GM10266 (cell line): ENCODE data around the gene MICAL2.

Experiments
- DNase-seq: peaks from one replicate; pipeline ENCODE4 v3.0.0; 2012; ENCODE audit errors: extremely low spot score
- CTCF ChIP-seq: IDR thresholded peaks from 2 replicates; pipeline ENCODE4 v1.5.1; 2012; ENCODE audit warnings: mild to moderate bottlenecking, low read depth; ENCODE audit not compliant: control insufficient read depth, insufficient read depth; ENCODE audit errors: missing control alignments

The MICAL2 gene

DNA sequence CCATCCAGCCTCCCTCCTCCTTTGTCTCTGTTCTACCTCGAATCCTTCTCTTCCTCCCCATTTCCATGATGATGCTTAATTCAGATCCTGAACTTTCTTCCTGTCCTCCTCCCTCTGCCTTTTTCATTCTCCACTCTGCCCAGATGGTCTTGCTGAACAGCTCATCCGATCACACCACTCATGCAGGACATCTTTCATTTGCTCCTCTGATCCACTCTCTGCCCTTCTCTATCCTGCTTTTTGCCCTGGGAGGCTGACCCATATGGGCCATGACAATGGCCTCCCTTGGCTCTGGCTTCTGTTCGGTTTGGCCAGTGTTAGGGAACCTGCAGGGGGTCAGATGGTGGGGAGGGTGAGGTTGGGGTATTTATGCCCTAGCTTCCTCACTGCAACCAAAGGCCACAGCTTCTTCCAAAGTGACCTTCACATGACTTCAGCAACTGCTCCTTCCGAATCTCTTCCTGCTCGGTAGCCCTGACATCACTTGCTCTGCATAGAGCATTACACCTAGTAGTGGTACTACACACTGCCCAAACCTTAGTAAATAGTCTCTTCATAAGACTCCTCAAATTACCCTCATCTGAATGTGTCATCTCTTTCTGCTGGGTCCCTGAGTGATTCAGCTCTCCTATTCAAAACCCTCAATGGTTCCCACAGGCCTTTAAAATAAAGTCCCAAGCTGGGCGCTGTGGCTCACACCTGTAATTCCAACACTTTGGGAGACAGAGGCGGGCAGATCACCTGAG is 32.7 kb upstream of the MICAL2 start:
- no peak for TF ChIP-seq CTCF
- DNase-seq: no peak

GRCh38 chr11:12079726-12080556 is 30.4 kb upstream of the MICAL2 start:
- TF ChIP-seq CTCF: no peak
- DNase-seq: no peak

DNA sequence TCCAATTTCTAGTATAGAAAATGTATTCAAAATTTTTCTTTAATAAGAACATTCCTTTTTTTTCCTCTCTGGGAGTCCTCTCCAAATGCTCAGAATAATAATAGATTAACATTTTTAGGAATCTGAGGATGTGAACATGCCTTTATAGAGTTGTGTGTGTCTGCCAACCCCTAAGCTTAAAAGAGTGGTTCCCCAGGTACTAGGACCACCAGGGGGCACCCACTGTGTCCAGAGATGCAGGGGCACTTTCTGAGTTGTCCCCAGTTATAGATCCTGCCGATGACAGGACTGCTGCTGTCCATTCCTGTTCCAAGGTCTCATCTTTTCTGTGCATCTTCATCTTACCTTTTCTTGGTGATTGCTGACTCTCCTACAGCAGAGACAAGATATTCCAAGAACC is 27.0 kb upstream of the MICAL2 start:
- DNase-seq: no peak

GRCh38 chr11:12084256-12084655 is 26.1 kb upstream of the MICAL2 start:
- no peak for DNase-seq

More for the DNA sequence above, 27.0 kb upstream of the MICAL2 start:
- TF ChIP-seq CTCF: peak; percentile 23

GRCh38 chr11:12085371-12086251 is 24.8 kb upstream of the MICAL2 start:
- DNase-seq: no peak
- no peak for TF ChIP-seq CTCF

More at GRCh38 chr11:12084256-12084655, 26.1 kb upstream of the MICAL2 start:
- TF ChIP-seq CTCF: no peak

- no peak for DNase-seq
- no peak for TF ChIP-seq CTCF
These were observed 23.9 kb upstream of the MICAL2 start for GRCh38 chr11:12086271-12087074.
